LNCaP clone FGC (cell line): ENCODE data around the gene HOXB8.

ENCODE experiments used
- DNase-seq: peaks from one replicate; pipeline ENCODE4 v3.0.0-alpha.2; 2011; ENCODE audit warnings: low read depth
- H3K4me3 ChIP-seq: 2 replicates; pipeline ENCODE4 v1.5.1; 2011; ENCODE audit warnings: mild to moderate bottlenecking, low read depth, low read length, control low read depth
- CTCF ChIP-seq: IDR thresholded peaks from 2 replicates; pipeline ENCODE4 v1.5.1; 2012; ENCODE audit warnings: mild to moderate bottlenecking; ENCODE audit not compliant: control insufficient read depth, insufficient read depth; ENCODE audit errors: extremely low read depth

HOXB8 gene

GRCh38 chr17:48567209-48567608, 47.9 kb downstream of the HOXB8 start:
- TF ChIP-seq CTCF = no peak
- H3K4me3 ChIP-seq = no peak overlapping the region
- no peak for DNase-seq

GRCh38 chr17:48566717-48567116, 48.4 kb downstream of the HOXB8 start:
- no peak overlapping the region for H3K4me3 ChIP-seq
- TF ChIP-seq CTCF = no peak
- no peak for DNase-seq

GRCh38 chr17:48565925-48566710, 49.0 kb downstream of the HOXB8 start:
- H3K4me3 ChIP-seq = no peak overlapping the region
- TF ChIP-seq CTCF = no peak
- DNase-seq = no peak

GRCh38 chr17:48565022-48565554, 50.0 kb downstream of the HOXB8 start:
- no peak for DNase-seq
- H3K4me3 ChIP-seq = no peak overlapping the region
- TF ChIP-seq CTCF = no peak

- TF ChIP-seq CTCF = no peak
- no peak for DNase-seq
These were observed 50.7 kb downstream of the HOXB8 start for GRCh38 chr17:48564188-48565021.

GRCh38 chr17:48563867-48564187, 51.3 kb downstream of the HOXB8 start:
- TF ChIP-seq CTCF = no peak
- H3K4me3 ChIP-seq = no peak overlapping the region
- no peak for DNase-seq

More at GRCh38 chr17:48564188-48565021, 50.7 kb downstream of the HOXB8 start:
- no peak overlapping the region for H3K4me3 ChIP-seq
